Measurements from ENCODE around the gene PPFIA1. TPM values are rescaled to one million over a fixed set of nuclear protein-coding genes. Genes with fewer than 3 reads are reported as not detected.

PPFIA1 gene
- total and polyA plus RNA-seq, 4 donors, result 27.5 to 85.0 (median 43.5) TPM

DNA sequence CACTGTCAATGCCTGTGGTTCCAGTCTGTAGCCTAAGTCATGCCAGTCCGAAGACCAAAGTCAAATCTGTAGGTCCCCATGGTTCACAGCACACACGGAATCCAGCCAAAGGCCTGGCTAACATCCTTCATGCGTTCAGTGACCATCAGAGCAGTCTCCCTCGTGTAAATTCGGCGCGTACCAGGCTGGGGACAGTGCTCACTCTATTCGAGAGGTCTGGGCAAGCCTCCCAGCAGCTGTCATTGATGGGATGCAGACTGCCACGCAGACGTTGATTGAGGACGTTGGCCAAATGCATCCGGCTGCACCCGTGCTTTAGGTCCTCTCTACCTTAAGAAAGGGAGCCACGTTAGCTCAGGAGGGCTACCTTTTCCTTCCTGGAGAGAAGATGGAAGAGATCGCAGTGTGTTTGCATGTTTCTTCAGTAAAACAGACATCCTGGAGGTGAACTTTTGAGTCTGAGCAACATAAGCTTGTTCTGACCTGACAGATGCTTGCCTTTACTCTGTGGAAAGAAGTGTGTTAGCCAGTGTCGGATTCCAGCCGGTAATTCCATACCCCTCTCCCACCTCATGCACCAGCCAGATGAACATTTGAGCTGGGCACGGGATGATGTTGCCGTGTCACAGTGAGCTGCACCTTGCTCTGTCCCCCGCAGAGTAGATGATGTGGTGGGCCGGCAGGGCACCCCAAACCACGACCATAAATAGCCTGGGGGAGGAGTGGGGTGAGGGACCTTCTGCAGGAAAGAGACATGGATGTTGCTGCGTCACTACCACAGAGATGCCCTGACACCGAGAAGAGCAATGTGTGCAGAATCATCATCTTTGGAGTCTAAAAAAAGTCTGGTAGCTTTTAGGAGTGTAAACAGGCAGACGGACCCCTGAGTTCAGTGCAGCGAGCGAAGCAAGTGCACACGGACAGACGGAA lies 140.1 kb downstream of the PPFIA1 start:
- Histone ChIP-seq H3K9me3 (ENCODE audit: control insufficient read depth in 4 of 4, insufficient read depth in 3 of 4, low read length in 3 of 4) (no peaks in the 10 kb centered on the region), H3K4me1 (ENCODE audit: control insufficient read depth in 5 of 5, insufficient read depth in 5 of 5, low read length in 5 of 5) (no peaks in the 10 kb centered on the region), H3K4me3 (no peak overlapping the region), H3K36me3 (ENCODE audit: control insufficient read depth in 4 of 4, insufficient read depth in 4 of 4, low read length in 4 of 4) (peaks cover 33 to 69% (median 55%) of the 10 kb centered on the region in 4 donors), H3K27me3 (ENCODE audit: control insufficient read depth in 3 of 3, insufficient read depth in 3 of 3, low read length in 2 of 3) (no peaks in the 10 kb centered on the region), H3K27ac (ENCODE audit: low read depth in 1 of 2, low read length in 1 of 2) (no peak overlapping the region), H3K9ac (ENCODE audit: insufficient read depth in 1 of 2, low read length in 2 of 2) (no peak overlapping the region)
- ATAC-seq (ENCODE audit: insufficient read depth, low FRiP score) (no peak), DNase-seq (no peak)
- TF ChIP-seq, protein P1, sequence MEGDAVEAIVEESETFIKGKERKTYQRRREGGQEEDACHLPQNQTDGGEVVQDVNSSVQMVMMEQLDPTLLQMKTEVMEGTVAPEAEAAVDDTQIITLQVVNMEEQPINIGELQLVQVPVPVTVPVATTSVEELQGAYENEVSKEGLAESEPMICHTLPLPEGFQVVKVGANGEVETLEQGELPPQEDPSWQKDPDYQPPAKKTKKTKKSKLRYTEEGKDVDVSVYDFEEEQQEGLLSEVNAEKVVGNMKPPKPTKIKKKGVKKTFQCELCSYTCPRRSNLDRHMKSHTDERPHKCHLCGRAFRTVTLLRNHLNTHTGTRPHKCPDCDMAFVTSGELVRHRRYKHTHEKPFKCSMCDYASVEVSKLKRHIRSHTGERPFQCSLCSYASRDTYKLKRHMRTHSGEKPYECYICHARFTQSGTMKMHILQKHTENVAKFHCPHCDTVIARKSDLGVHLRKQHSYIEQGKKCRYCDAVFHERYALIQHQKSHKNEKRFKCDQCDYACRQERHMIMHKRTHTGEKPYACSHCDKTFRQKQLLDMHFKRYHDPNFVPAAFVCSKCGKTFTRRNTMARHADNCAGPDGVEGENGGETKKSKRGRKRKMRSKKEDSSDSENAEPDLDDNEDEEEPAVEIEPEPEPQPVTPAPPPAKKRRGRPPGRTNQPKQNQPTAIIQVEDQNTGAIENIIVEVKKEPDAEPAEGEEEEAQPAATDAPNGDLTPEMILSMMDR (IDR thresholded peaks at IDR 0.05; ENCODE audit: control extremely low read depth, extremely low read depth), result no peak
- 72 to 83% methylated on average over 29 of the region's 29 CpGs for WGBS, 2 donors

DNA sequence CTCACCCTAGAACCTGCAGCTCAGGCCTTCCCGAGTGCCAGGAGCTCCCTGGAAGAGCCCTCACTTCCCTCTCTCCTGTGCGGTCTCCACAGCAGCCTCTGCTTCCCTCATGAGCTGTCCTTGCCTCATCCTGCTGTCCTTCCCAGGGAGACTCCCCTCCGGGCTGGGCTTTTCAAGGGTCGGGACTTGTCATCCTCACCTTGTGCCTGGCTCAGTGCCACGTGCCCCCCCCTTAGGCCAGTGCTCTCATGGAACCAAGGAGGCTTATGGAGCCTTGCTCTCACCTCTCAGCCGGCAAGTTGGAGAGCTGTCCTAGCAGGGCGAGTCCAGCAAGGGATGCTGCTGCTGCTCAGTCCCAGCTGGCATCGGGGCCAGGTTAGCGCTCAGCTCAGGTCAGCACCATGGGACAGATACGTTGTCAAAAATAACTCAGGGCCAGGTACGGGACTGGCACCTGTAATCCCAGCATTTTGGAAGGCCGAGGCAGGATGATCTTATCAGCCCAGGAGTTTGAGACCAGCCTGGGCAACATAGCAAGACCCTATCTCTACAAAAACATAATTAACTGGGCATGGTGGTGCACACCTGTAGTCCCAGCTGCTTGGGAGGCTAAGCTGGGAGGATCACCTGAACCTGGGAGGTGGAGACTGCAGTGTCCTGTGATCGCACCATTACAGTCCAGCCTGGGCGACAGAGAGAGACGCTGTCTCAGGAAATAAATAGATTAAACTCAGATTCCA lies 141.4 kb downstream of the PPFIA1 start:
- H3K27ac ChIP-seq (ENCODE audit: low read depth in 1 of 2, low read length in 1 of 2), result no peak overlapping the region
- H3K9me3 ChIP-seq (ENCODE audit: control insufficient read depth in 4 of 4, insufficient read depth in 3 of 4, low read length in 3 of 4), result no peaks in the 10 kb centered on the region
- WGBS, 2 donors, result 93% methylated on average over 15 of the region's 15 CpGs
- H3K27me3 ChIP-seq (ENCODE audit: control insufficient read depth in 3 of 3, insufficient read depth in 3 of 3, low read length in 2 of 3), result no peaks in the 10 kb centered on the region
- TF ChIP-seq, protein P1 (IDR thresholded peaks at IDR 0.05; ENCODE audit: control extremely low read depth, extremely low read depth), result no peak
- no peak overlapping the region for H3K9ac ChIP-seq (ENCODE audit: insufficient read depth in 1 of 2, low read length in 2 of 2)
- peaks cover 36 to 72% (median 61%) of the 10 kb centered on the region in 4 donors for H3K36me3 ChIP-seq (ENCODE audit: control insufficient read depth in 4 of 4, insufficient read depth in 4 of 4, low read length in 4 of 4)
- ATAC-seq (ENCODE audit: insufficient read depth, low FRiP score), result no peak
- DNase-seq, result no peak
- no peaks in the 10 kb centered on the region for H3K4me1 ChIP-seq (ENCODE audit: control insufficient read depth in 5 of 5, insufficient read depth in 5 of 5, low read length in 5 of 5)
- H3K4me3 ChIP-seq, result no peak overlapping the region

DNA sequence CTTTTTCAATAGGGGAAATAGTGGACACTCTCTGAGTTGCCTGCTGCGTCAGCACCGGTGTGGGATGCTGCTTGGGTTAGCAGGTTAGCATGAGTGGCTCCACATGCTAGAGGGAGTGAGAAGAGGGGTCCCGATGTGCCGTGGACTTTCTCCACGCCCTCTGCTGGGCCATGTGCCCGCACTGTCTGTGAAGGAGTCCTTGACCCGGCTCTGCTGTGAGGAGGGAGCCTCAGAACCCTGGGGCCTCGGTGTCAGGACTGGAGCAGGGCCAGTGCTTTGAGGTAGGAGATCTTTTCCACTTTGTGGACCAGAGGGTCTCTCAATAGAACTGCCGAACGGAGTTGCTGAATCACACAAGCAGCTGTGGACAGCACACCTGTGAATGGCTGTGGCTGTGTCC lies 142.7 kb downstream of the PPFIA1 start:
- H3K9ac ChIP-seq (ENCODE audit: insufficient read depth in 1 of 2, low read length in 2 of 2), result no peak overlapping the region
- H3K27ac ChIP-seq (ENCODE audit: low read depth in 1 of 2, low read length in 1 of 2), result no peak overlapping the region
- WGBS, 2 donors, result 92 to 97% methylated on average over 10 of the region's 10 CpGs
- H3K36me3 ChIP-seq (ENCODE audit: control insufficient read depth in 4 of 4, insufficient read depth in 4 of 4, low read length in 4 of 4), result peaks cover 38 to 74% (median 60%) of the 10 kb centered on the region in 4 donors
- TF ChIP-seq, protein P1 (IDR thresholded peaks at IDR 0.05; ENCODE audit: control extremely low read depth, extremely low read depth), result no peak
- no peaks in the 10 kb centered on the region for H3K4me1 ChIP-seq (ENCODE audit: control insufficient read depth in 5 of 5, insufficient read depth in 5 of 5, low read length in 5 of 5)
- H3K4me3 ChIP-seq, result no peak overlapping the region
- no peaks in the 10 kb centered on the region for H3K27me3 ChIP-seq (ENCODE audit: control insufficient read depth in 3 of 3, insufficient read depth in 3 of 3, low read length in 2 of 3)
- DNase-seq (no peak), ATAC-seq (ENCODE audit: insufficient read depth, low FRiP score) (no peak)
- no peaks in the 10 kb centered on the region for H3K9me3 ChIP-seq (ENCODE audit: control insufficient read depth in 4 of 4, insufficient read depth in 3 of 4, low read length in 3 of 4)

Data from lung (tissue), 12 donors.